Measurements from ENCODE around the gene KCTD5. TPM values are rescaled to one million over a fixed set of nuclear protein-coding genes. Genes with fewer than 3 reads are reported as not detected.
A peak's percentile ranks its signal among the peaks of the same experiment; 100 is the strongest.

The KCTD5 gene
- total and polyA plus RNA-seq, 9 of the 15 experiments (the other 6 are each of a cell fraction or from before 2014, with no cell fraction given) = 0.73 to 58.3 (median 32.3) TPM

DNA sequence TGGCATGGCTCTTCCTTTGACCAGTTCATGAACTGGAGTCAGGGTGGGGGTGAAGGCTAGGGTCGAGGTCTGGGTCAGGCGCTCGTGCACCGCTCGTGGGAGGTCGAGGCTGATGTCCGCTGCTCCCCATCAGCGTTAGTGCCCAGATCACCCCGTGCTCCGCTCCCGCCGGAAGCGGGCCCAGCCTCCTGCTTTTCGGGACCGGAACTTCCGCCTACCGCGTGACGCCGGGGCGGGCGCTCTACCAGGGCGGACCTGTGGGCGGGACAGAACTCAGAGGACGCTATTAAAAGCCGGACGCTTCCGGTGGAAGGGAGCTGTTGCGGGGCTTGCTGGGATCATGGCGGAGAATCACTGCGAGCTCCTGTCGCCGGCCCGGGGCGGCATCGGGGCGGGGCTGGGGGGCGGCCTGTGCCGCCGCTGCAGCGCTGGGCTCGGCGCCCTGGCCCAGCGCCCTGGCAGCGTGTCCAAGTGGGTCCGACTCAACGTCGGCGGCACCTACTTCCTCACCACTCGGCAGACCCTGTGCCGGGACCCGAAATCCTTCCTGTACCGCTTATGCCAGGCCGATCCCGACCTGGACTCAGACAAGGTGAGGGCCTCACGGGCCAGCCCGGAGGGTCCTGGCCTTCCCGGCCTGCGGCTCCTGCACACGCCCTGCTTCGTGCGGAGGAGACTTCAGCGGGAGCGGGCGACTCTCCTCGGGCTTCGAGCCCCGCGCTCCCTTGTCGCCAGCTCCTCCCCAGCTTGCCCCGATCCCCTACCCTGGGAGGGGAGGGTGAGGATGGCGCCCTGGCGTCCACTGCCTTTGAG, at the start of gene KCTD5 (continued):
- no peak for TF ChIP-seq HDAC8 (tag; IDR thresholded peaks at IDR 0.05)
- TF ChIP-seq ZNF347 (CRISPR knock-in tag; IDR thresholded peaks at IDR 0.05; ENCODE audit: low read depth) = no peak
- TF ChIP-seq PHB2 (IDR thresholded peaks at IDR 0.05; ENCODE audit: low read depth) = no peak
- TF ChIP-seq, protein P1, sequence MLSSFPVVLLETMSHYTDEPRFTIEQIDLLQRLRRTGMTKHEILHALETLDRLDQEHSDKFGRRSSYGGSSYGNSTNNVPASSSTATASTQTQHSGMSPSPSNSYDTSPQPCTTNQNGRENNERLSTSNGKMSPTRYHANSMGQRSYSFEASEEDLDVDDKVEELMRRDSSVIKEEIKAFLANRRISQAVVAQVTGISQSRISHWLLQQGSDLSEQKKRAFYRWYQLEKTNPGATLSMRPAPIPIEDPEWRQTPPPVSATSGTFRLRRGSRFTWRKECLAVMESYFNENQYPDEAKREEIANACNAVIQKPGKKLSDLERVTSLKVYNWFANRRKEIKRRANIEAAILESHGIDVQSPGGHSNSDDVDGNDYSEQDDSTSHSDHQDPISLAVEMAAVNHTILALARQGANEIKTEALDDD (IDR thresholded peaks at IDR 0.05) = no peak
- no peak for TF ChIP-seq ZNF146 (CRISPR knock-in tag; IDR thresholded peaks at IDR 0.05; ENCODE audit: unreplicated experiment)
- TF ChIP-seq ZNF23 (CRISPR knock-in tag; IDR thresholded peaks at IDR 0.05) = no peak
- TF ChIP-seq, protein P2, sequence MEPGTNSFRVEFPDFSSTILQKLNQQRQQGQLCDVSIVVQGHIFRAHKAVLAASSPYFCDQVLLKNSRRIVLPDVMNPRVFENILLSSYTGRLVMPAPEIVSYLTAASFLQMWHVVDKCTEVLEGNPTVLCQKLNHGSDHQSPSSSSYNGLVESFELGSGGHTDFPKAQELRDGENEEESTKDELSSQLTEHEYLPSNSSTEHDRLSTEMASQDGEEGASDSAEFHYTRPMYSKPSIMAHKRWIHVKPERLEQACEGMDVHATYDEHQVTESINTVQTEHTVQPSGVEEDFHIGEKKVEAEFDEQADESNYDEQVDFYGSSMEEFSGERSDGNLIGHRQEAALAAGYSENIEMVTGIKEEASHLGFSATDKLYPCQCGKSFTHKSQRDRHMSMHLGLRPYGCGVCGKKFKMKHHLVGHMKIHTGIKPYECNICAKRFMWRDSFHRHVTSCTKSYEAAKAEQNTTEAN (CRISPR knock-in tag; IDR thresholded peaks at IDR 0.05) = no peak
- TF ChIP-seq EP300 (IDR thresholded peaks at IDR 0.05; ENCODE audit: low read length) = peak; percentile 68
- TF ChIP-seq KDM2B (CRISPR knock-in tag; IDR thresholded peaks at IDR 0.05) = no peak
- TF ChIP-seq ZNF124 (CRISPR knock-in tag; IDR thresholded peaks at IDR 0.05) = no peak
- peak; percentile 89 to 91 for TF ChIP-seq NONO (IDR thresholded peaks at IDR 0.05; ENCODE audit: low read depth in 2 of 2, low read length in 1 of 2)
- TF ChIP-seq ETV6 (IDR thresholded peaks at IDR 0.05; ENCODE audit: borderline replicate concordance in 1 of 2, low read depth in 2 of 2, low read length in 1 of 2) = peak in 1 of 2 experiments; percentile 80; a peak in 1 of 4 replicates
- no peak; the same call in 1 of the 2 replicates for TF ChIP-seq ETV6 (CRISPR knock-in tag; IDR thresholded peaks at IDR 0.05; ENCODE audit: borderline replicate concordance)
- TF ChIP-seq GATAD2A (IDR thresholded peaks at IDR 0.05) = 0 out of 2 replicates have a peak, but pooled peaks have one; percentile 44
- TF ChIP-seq, protein P3, sequence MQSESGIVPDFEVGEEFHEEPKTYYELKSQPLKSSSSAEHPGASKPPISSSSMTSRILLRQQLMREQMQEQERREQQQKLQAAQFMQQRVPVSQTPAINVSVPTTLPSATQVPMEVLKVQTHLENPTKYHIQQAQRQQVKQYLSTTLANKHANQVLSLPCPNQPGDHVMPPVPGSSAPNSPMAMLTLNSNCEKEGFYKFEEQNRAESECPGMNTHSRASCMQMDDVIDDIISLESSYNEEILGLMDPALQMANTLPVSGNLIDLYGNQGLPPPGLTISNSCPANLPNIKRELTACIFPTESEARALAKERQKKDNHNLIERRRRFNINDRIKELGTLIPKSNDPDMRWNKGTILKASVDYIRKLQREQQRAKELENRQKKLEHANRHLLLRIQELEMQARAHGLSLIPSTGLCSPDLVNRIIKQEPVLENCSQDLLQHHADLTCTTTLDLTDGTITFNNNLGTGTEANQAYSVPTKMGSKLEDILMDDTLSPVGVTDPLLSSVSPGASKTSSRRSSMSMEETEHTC (IDR thresholded peaks at IDR 0.05) = peak; percentile 97
- TF ChIP-seq, protein P4, sequence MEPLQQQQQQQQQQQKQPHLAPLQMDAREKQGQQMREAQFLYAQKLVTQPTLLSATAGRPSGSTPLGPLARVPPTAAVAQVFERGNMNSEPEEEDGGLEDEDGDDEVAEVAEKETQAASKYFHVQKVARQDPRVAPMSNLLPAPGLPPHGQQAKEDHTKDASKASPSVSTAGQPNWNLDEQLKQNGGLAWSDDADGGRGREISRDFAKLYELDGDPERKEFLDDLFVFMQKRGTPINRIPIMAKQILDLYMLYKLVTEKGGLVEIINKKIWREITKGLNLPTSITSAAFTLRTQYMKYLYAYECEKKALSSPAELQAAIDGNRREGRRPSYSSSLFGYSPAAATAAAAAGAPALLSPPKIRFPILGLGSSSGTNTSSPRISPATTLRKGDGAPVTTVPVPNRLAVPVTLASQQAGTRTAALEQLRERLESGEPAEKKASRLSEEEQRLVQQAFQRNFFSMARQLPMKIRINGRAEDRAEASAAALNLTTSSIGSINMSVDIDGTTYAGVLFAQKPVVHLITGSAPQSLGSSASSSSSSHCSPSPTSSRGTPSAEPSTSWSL (CRISPR knock-in tag; IDR thresholded peaks at IDR 0.05; ENCODE audit: borderline replicate concordance) = no peak
- TF ChIP-seq SMARCB1 (IDR thresholded peaks at IDR 0.05; ENCODE audit: insufficient read length, low read depth) = no peak
- peak; percentile 54; the same call in 1 of the 2 replicates for TF ChIP-seq GTF2E2 (tag; IDR thresholded peaks at IDR 0.05)
- TF ChIP-seq HDAC3 (IDR thresholded peaks at IDR 0.05; ENCODE audit: borderline replicate concordance, partially characterized antibody) = peak; percentile 15
- TF ChIP-seq PHB (CRISPR knock-in tag; IDR thresholded peaks at IDR 0.05) = no peak
- TF ChIP-seq RFX7 (CRISPR knock-in tag; IDR thresholded peaks at IDR 0.05) = no peak
- no peak for TF ChIP-seq GTF2A2 (tag; IDR thresholded peaks at IDR 0.05)
- no peak for TF ChIP-seq ZNF668 (CRISPR knock-in tag; IDR thresholded peaks at IDR 0.05)
- 0 out of 2 replicates have a peak, but pooled peaks have one; percentile 61 for TF ChIP-seq JUN (IDR thresholded peaks at IDR 0.05; ENCODE audit: borderline replicate concordance, low read depth, low read length)
- no peak; the same call in 1 of the 2 replicates for TF ChIP-seq JUN (CRISPR knock-in tag; IDR thresholded peaks at IDR 0.05; ENCODE audit: borderline replicate concordance)
